GM04503 (cell line): Measurements from ENCODE around the gene PPP2R1A.
"Not testable (repeated sequence)": the region's sequence is repeated elsewhere in the genome, so short reads cannot be mapped to it uniquely, and the experiment has no call there.

ENCODE experiments used
- DNase-seq: peaks from one replicate; pipeline ENCODE4 v3.0.0-alpha.2; 2012; ENCODE audit warnings: low read depth

The PPP2R1A gene

DNA sequence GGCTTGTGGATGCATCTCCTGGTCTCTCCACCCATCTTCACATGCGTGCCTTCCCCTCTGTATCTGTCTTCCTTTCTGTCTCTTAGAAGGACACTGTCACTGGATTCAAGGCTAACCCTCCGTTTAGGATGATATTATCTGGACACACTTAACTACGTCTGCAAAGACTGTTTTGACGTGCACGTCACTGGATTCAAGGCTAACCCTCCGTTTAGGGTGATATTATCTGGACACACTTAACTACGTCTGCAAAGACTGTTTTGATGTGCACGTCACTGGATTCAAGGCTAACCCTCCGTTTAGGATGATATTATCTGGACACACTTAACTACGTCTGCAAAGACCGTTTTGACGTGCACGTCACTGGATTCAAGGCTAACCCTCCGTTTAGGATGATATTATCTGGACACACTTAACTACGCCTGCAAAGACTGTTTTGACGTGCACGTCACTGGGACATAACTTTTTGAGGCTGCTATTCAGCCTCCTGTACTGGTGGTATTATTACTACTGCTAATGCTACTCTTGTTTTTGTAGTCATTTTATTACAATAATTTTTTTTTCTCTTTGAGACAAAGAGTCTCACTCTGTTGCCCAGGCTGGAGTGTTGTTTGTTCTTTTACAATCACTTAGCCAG lies 11.0 kb downstream of the PPP2R1A start:
- DNase-seq = not testable (repeated sequence)

DNA sequence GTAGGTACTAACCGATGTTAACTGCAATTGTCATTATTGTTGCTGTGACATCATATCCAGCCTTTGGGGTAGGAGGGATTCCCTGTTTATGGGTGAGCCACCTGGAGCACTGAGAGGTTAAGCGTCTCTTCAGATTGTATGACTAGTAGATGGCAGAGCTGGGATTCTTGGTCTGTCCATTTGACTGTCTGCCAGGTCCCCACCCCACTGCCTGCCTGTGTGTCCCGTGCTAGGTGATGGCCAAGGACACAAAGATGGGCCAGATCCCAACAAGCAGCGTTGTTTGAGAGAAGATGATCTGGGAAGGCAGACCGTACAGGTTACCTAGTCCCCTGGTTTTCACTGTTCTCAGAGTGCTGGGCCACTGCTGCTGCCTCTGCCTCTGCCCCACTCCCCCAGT lies 16.6 kb downstream of the PPP2R1A start:
- no peak for DNase-seq

DNA sequence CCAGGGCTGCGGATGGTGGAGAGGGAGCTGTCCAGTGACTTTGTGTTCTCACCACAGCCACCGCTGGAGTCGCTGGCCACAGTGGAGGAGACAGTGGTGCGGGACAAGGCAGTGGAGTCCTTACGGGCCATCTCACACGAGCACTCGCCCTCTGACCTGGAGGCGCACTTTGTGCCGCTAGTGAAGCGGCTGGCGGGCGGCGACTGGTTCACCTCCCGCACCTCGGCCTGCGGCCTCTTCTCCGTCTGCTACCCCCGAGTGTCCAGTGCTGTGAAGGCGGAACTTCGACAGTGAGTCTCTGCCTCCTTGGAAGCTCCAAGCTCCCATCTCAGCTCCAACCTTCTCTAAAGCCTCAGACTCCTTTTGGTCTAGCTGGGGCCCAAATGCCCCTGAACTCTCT lies 21.4 kb downstream of the PPP2R1A start:
- no peak for DNase-seq

DNA sequence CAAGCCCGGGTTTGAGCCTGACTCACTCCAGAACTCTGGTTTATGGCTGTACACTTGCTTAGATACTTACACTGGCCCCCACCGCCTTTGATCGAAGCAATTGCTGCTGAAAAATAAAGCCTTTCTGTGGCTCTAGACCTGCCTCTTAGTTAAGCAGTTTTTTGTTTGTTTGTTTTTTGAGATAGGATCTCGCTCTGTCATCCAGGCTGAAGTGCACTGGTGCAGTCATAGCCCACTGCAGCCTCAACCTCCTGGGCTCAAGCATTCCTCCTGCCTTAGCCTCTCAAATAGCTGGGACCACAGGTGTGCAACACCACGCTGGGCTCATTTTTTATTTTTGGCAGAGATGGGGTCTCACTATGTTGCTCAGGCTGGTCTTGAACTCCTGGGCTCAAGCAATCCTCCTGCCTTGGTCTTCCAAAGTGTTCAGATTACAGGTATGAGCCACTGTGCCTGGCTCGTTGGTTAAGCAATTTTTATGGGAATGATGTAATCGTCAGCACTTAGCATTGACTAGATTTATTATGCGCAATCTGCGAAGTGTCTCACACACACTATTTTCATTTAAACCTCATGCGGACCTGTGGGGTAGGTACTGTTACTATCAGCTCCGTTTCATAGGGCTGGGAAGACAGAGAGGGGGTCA lies 22.2 kb downstream of the PPP2R1A start:
- DNase-seq = no peak

DNA sequence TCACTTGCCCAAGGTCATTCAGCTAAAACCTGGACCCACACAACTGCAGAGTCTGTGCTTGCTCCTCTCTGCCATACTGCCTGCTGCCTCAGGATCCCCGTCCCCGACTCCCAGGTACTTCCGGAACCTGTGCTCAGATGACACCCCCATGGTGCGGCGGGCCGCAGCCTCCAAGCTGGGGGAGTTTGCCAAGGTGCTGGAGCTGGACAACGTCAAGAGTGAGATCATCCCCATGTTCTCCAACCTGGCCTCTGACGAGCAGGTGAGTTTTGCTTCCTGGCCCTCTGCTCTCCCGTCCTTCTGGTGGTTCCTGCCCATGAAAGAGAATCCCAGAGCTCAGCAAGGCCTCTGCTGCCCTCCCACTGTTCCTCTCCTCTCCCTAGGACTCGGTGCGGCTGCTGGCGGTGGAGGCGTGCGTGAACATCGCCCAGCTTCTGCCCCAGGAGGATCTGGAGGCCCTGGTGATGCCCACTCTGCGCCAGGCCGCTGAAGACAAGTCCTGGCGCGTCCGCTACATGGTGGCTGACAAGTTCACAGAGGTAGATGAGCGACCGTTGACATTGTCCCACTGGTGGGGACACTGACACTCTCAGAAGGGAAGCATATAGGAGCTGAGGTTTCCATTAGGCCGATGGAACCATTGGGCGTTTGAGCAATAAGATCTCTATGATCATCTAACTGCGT lies 22.9 kb downstream of the PPP2R1A start:
- no peak for DNase-seq

DNA sequence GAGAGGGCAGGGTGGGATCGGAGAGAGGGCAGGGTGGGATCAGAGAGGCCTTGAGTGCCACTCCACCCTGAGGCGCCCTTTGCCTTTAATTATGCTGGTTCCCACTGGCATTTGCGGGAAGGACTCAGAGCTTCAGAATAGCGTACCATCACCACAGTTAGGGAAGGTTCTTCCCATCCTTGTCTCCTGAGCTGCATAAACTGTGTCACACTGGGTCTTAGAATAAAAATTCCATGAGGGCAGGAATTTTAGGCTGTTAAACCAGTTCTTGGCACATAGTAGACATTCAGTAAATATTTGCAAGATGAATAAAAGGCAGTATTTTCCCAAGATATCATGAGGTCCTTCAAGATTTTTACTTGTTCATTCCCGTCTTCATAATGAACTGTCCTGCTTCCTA lies 24.4 kb downstream of the PPP2R1A start:
- peak; percentile 11 for DNase-seq

DNA sequence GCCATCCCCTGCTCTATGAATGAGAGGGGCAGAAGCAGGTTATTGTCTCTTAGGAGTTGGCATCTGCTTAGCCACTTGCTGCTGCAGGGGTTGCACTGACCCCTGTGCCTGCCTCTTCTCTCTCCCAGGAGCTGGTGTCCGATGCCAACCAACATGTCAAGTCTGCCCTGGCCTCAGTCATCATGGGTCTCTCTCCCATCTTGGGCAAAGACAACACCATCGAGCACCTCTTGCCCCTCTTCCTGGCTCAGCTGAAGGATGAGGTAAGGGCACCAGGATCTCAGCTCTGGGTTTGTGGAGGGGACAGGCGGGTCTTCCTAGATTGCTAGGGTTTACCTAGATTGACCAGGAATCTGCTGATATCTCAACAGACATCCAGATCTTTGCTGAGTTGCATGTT lies 26.5 kb downstream of the PPP2R1A start:
- DNase-seq = no peak

DNA sequence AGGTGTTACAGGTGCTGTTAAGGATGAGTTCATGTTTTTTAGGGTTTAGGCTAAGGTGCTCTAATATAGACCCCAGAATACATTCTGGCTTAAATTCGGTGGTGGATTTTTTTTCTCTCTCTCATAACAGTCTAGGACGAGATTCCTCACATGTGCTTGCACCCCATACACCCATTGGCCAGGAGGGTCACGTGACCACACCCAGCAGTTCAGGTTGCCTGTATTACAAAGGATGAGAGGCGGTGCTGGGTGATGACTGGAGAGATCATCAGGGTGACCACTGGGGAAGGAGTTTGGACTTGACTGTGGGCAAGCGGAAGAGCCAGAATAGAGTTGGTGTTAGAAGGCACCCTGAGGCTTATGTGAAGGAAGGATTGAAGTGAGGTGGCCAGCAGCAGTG lies 27.7 kb downstream of the PPP2R1A start:
- no peak for DNase-seq

DNA sequence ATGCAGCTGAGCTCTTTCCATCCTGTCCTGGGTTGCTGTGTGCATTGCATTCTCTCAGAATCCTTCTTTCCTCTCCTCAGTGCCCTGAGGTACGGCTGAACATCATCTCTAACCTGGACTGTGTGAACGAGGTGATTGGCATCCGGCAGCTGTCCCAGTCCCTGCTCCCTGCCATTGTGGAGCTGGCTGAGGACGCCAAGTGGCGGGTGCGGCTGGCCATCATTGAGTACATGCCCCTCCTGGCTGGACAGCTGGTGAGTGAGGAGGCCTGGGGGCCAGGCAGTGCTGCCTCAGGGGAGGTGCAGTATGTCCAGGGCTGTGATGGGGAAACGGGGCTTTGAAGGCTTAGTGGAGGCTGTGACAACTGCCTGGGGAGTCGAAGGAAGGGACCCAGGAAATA lies 29.8 kb downstream of the PPP2R1A start:
- DNase-seq = no peak

DNA sequence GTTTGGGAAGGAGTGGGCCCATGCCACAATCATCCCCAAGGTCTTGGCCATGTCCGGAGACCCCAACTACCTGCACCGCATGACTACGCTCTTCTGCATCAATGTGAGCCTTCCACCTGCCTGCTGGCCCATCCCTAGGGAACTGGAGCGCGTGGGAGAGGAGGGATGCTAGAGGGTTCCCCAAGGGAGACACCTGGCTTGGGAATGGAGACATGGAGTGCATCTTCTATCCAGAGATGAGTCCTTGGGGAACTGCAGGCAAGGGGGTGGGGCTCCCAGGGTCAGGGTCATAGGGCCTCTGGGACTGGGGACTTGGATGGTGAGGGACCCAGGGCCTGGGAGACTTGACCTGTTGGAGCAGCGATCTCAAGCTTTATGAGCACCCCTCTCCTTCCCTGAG lies 31.2 kb downstream of the PPP2R1A start:
- DNase-seq = no peak

DNA sequence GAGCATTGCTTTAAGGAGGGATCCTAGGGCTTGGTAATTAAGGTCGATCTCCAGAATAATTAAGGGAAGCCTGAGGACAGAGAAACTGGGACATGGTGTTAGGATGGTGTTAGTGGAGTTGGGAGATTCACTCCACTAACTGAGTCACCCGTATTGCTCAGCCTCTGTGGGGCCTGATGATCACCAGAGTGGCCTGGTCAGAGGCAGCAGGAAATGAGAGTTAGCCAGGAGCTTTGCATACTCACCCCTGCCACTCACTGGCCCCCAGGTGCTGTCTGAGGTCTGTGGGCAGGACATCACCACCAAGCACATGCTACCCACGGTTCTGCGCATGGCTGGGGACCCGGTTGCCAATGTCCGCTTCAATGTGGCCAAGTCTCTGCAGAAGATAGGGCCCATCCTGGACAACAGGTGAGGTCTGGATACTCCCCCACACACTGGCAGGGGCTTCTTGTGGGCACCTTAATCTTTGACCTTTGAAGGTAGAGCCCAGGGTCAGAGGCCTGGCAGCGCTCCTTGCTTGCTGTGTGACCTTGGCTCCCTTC lies 32.1 kb downstream of the PPP2R1A start:
- DNase-seq = no peak

DNA sequence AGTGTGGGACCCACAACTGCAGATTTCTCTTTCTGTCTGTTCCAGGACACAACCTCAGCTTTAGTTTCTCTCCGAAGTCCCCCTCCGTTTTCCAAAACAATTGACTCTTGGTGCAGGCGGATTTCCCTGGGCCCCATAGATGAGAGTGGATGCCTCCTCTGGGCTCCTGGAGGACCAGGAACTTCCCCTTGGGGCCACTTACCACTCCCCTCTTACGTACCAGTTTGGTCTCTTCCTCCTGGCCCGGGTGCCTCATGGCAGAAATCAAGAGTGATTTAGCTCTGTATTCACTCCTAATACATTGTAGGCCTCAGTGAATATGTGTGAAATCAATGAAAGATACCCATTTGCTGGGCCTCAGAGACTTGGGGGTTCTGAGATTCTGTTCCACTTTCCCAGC lies 34.4 kb downstream of the PPP2R1A start:
- DNase-seq = no peak

DNA sequence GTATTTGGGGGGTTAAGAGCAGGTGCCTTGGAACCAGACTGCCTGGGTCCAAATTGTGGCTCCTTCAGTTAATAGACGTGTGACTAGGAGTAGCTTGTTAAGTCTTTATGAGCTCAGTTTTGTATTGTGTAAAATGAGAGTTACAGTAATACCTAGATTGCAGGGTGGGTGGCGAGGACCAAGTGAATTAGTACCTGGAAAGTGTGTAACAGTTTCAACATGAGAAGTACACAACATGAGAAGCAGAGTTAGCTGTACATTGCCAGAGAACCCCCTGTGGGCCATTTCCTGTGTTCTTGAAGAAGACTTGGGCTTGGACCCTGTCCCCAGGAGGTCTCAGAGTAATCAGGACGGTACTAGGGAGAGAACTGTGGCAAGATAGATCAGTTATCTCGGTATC lies 36.8 kb downstream of the PPP2R1A start:
- DNase-seq = no peak

DNA sequence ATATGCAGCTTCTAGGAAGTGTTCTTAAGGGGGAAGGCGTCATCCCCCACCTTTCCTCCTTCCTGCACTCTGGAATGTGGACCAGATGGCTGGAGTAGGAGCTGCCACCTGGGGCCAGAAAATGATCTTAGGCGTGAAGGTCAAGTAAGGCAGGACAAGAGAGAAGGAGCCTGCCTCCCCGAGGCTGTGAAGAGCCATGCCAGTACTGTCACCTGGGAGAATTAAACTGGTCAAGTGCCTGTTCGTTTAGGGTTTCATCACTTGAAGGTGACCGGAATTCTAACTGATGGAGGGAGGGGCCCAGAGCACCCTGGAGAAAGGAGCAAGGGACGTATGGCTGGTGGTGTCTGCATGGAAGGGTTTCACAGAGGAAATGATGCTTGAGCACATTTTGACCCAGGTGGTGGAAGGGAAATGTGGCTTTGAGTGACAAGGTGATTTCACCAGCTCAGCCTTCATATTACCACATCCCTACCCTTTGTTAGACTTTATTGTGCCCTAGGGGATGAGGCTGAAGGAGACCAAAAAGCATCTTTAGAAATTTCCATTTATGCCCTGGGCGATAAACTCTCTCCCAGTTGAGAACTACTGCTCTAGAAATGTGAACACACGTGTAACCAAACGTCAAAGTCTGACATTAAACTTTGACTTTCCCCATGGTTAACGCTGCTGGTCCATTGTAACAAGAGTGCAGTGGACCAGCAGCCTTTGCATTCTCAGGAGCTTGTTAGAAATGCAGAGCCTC lies 37.5 kb downstream of the PPP2R1A start:
- DNase-seq = no peak

DNA sequence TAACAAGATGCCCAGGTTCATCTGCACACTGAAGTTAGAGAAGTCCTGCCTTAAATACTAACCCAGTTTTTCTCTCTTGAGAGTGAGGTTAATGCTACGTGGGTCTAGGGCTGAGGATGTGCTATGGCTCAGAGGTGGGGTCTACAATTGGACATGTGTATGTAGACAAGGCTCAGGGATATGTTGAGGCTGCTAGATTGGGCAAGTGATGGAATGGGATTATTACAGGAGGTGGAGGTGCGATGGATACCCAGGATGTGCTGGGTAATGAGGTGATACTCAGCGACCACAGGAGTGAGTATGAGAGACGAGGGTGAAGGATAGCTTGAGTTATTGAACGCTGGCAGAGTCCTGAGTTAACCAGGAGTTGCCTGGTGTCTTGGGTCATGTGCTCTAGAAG lies 38.1 kb downstream of the PPP2R1A start:
- no peak for DNase-seq

DNA sequence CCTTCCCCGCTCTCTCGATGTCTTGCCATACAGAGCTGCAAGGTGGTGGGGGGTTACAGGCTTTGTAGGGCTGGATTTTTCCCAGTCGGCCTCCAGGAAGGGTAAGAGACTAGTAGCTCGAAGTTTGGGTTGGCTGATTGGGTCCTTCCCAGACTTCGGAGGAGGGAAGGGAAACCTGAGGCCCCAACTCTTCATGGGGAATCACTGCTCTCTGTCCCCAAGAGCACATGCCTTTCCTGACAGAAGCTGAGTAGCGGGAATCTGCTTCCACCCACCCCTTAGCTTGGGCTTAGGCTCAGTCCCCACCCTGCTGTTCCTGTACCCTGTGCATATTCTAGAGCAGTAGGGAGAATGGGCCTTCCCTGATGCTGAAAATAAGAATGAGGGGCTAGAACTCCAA lies 39.7 kb downstream of the PPP2R1A start:
- DNase-seq = no peak

DNA sequence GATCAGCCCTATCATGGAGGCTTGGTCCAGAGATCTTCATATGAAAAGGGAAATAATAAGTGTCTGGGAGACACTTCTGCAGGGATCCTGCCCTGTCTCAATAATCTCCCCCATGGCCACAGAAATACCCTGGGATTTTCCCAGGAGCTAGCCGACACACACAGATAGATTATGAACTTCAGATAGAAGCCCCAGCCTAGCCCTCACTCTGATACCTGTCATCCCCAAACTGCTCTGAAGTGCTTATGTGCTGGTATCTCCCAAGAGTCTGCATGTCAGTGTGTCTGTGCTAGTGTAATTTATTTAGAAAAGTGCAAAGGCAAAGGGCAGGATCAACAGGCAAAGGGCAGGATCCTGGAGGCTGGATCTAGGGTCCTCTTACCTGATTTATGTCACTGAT lies 40.8 kb downstream of the PPP2R1A start:
- DNase-seq = no peak

DNA sequence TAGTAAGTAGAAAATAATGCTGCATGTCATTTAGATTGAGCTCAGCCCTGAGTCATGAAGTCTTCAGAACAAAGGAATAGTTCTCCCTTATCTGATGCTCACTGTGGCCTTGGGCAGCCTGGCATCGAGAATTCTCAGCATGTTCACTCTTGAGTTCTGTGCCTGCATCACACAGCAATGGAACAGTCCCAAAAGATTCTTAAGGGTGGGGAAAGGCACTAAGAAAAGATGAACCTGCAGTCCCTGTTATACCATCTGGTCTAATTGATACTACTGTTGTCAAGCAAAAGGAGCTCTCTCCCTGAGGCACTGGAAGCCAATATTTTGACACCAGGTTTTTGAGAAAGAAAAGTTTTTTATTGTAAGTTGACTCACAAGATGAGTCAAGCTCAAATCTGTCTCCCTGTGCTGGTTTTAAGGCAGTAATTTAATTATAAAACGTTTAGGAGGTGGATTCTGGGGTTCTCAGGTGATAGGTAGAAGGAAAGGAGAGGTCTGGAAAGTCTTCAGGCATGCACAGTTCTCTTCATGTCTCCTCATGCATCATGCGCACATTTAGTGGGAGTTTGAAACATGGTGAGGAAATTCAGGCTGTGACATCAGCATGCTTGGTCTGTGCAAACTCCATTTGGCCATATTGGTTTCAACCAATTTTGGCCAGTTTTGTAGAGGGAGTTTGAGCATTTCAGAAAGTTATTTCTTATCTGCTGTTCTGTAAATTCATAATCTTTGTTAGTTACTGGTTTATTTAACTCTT lies 41.5 kb downstream of the PPP2R1A start:
- no peak for DNase-seq

DNA sequence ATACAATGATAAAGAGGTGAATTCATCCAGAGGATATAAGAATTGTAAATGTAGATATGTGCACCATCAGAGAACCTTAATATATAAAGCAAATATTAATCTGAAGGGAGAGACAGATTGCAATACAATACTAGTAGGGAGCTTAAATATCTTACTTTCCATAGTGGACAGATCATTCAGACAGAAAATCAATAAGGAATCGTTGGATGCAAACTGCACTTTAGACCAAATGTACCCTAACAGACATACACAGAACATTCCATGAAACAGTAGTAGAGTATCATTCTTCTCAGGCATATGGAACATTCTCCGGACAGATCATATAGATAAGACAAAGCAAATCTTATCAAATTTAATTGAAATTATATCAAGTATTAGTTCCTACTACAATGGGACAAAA lies 44.6 kb downstream of the PPP2R1A start:
- no peak for DNase-seq

DNA sequence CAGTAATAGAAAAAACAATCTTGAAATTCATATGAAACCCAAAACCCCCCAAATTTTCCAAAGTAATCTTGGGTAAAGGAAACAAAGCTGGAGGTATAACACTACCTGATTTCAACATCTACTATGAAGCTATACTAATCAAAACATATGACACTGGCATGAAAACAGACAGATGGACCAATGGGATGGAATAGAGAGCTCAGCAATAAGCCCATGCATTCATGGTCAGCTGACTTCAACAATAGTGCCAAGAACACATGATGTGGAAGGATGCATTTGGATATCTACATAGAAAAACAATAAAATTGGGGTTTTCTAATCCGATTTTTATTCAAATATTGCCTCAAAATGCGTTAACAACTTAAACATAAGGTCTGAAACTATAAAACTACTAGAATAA lies 47.3 kb downstream of the PPP2R1A start:
- no peak for DNase-seq

DNA sequence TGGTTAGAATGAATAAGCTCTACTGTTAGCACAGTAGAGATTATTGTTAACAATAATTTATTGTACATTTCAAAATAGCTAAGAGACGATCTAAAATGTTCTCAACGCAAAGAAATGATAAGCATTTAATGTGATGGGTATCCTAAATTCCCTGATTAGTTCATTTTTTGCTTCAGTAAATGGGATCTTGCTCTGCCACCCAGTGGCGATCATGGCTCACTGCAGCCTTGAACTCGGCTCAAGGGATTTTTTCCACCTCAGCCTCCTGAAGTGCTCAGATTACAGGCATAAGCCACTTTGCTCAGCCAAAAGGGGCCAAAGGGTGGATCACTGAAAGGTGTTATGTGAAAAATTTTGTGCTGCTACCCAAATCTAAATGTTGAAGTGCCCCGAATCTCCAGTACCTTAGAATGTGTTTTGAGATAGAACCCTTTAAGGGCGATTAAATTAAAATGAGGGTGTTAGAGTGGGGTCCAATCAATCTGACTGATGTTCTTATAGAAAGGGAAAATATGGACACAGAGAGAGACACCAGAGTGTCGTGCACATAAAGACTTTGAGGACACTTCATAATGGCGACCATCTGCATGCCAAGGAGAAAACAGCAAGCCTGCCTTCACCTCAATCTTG lies 48.0 kb downstream of the PPP2R1A start:
- no peak for DNase-seq
